ENCODE results near the gene GCDH.

- TF ChIP-seq MAX (IDR thresholded peaks at IDR 0.05), result no peak
- no peak for TF ChIP-seq ASH2L (IDR thresholded peaks at IDR 0.05; ENCODE audit: low read length)
- TF ChIP-seq TEAD4 (IDR thresholded peaks at IDR 0.05; ENCODE audit: low read depth, low read length), result no peak
- no peak for TF ChIP-seq CHD2 (IDR thresholded peaks at IDR 0.05; ENCODE audit: low read length)
- TF ChIP-seq RXRA (IDR thresholded peaks at IDR 0.05; ENCODE audit: insufficient read depth, low read depth, low read length), result no peak
- no peak for TF ChIP-seq CTCF (IDR thresholded peaks at IDR 0.05; ENCODE audit: control extremely low read depth in 1 of 3, insufficient read depth in 1 of 3, low read depth in 1 of 3, low read length in 3 of 3)
- no peak for TF ChIP-seq RAD21 (IDR thresholded peaks at IDR 0.05 in 1 of 2, conservative IDR thresholded peaks at IDR 0.05 in 1 of 2; ENCODE audit: low read depth in 2 of 2, low read length in 2 of 2)
- TF ChIP-seq EZH2 (IDR thresholded peaks at IDR 0.05; ENCODE audit: low read depth, low read length, severe bottlenecking), result no peak
These were observed 26.8 kb upstream of the GCDH start for GRCh38 chr19:12864143-12864542.
